Tibial nerve (tissue), 4 donors: ENCODE data around the gene SETD6. TPM values are rescaled to one million over a fixed set of nuclear protein-coding genes. Genes with fewer than 3 reads are reported as not detected.

Source experiments
- DNase-seq, 2 donors: peaks; one replicate each; pipeline ENCODE4 v3.0.0-alpha.2; 2019; ENCODE audit warnings: low spot score in 2 of 2
- H3K27ac ChIP-seq, 4 donors: fragments of 200-600 bp; sonication (generic) in 3 of 4; one replicate each; pipeline ENCODE4 v1.5.1; 2017 to 2019; ENCODE audit warnings: mild to moderate bottlenecking in 1 of 4
- H3K27me3 ChIP-seq, 2 donors: fragments of 200-600 bp; sonication (generic) in 1 of 2; one replicate each; pipeline versions ENCODE4 v1.5.1 to v1.6.0; 2017 to 2019
- H3K36me3 ChIP-seq, 3 donors: fragments of 200-600 bp; sonication (generic); one replicate each; pipeline ENCODE4 v1.5.1; 2018 to 2019
- H3K4me1 ChIP-seq, 4 donors: fragments of 200-600 bp; sonication (generic) in 3 of 4; one replicate each; pipeline ENCODE4 v1.5.1; 2017 to 2019
- H3K4me3 ChIP-seq, 4 donors: fragments of 200-600 bp; sonication (generic) in 3 of 4; one replicate each; pipeline ENCODE4 v1.5.1; 2017 to 2019; ENCODE audit warnings: mild to moderate bottlenecking in 1 of 4, moderate library complexity in 1 of 4
- H3K9me3 ChIP-seq, 4 donors: fragments of 200-600 bp; sonication (generic) in 3 of 4; one replicate each; pipeline ENCODE4 v1.5.1; 2017 to 2019
- CTCF ChIP-seq, 5 experiments: fragments of 200-600 bp in 3 of 5; fragments of 450-650 bp in 2 of 5; sonication (generic) in 3 of 5; IDR thresholded peaks; one replicate each; pipeline ENCODE4 v1.5.1; 2016 to 2019; ENCODE audit warnings: antibody characterized with exemption in 5 of 5, mild to moderate bottlenecking in 3 of 5, moderate library complexity in 2 of 5
- EP300 ChIP-seq, 2 donors: sonication (generic); formaldehyde crosslinking; IDR thresholded peaks; one replicate each; pipeline ENCODE4 v1.6.1; 2017; ENCODE audit warnings: antibody characterized with exemption in 2 of 2, mild to moderate bottlenecking in 1 of 2
- POLR2A ChIP-seq, 2 donors: fragments of 450-650 bp; IDR thresholded peaks; one replicate each; pipeline ENCODE4 v1.6.1; 2017; ENCODE audit warnings: antibody characterized with exemption in 2 of 2, mild to moderate bottlenecking in 2 of 2, moderate library complexity in 2 of 2
- WGBS, 2 donors: methylation state at CpG; one replicate each; pipeline ENCODE4 v1.1.5; 2018; 5-methylcytosine and 5-hydroxymethylcytosine counted together
- total RNA-seq, 4 donors: library from RNA; depleted of rRNA; stranded (reverse); fragments of >200 nt; gene quantifications; one replicate each; pipeline ENCODE4 v1.1.0, GENCODE V29; 2016

Gene SETD6
- total RNA-seq, 4 donors from 2014 or later: 41.0 to 82.5 (median 45.2) TPM

DNA sequence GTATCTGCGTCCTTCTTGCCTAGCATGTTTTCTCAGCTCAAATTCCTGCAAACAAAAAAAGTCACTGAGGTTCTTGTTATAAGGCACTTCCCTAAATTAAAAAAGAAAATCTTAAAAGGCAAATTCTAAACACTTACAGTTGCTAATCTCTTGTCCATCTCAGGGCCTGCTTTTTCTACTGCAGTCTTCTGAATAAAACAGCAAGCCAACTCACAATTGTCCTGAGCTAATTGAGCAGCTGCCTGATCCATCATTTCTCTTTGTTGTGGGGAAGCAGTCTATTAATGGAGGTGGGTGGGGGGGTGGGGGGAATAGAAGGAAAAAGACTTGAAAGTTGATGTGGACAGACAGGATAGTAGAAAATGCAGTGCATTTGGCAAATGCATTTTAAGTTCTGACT is 27.0 kb downstream of the SETD6 start:
- H3K27ac ChIP-seq: no peak overlapping the region
- TF ChIP-seq POLR2A (IDR thresholded peaks at IDR 0.05): no peak
- peaks cover 12 to 100% (median 30%) of the 10 kb centered on the region in 3 donors for H3K36me3 ChIP-seq
- 38 to 51% methylated on average over 1 of the region's 1 CpG for WGBS, 2 donors
- H3K4me1 ChIP-seq: no peaks in the 10 kb centered on the region
- no peak for DNase-seq
- no peaks in the 10 kb centered on the region for H3K9me3 ChIP-seq
- no peak overlapping the region for H3K4me3 ChIP-seq
- no peaks in the 10 kb centered on the region for H3K27me3 ChIP-seq

DNA sequence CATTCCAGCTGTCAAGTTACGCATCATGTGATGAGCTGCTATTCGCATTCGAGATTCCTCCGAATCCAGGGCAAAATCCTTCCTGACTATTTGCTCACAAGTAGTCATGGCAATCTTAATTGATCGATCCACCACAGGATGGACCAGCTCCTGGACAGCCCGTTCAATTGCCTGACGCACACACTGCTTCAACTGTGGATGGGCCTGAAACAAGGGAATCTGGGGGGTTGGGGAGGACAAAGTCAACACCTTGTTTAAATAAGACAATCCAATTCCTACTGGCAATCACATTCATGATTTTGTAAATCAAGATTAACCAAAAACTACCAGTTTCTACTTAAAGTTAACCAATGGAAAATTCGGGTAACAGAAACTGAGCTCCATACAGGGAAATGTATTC is 28.4 kb downstream of the SETD6 start:
- 92% methylated on average over 8 of the region's 8 CpGs for WGBS, 2 donors
- Histone ChIP-seq H3K27me3 (no peaks in the 10 kb centered on the region), H3K27ac (no peak overlapping the region), H3K36me3 (peaks cover 9 to 98% (median 21%) of the 10 kb centered on the region in 3 donors), H3K4me1 (no peaks in the 10 kb centered on the region), H3K4me3 (no peak overlapping the region), H3K9me3 (no peaks in the 10 kb centered on the region)
- TF ChIP-seq POLR2A (IDR thresholded peaks at IDR 0.05) (no peak), EP300 (IDR thresholded peaks at IDR 0.05) (no peak), CTCF (IDR thresholded peaks at IDR 0.05) (no peak)
- no peak for DNase-seq

GRCh38 chr16:58548378-58548777 is 33.1 kb downstream of the SETD6 start:
- Histone ChIP-seq H3K4me1 (no peaks in the 10 kb centered on the region), H3K9me3 (no peaks in the 10 kb centered on the region), H3K27me3 (no peaks in the 10 kb centered on the region), H3K36me3 (peaks cover 8 to 95% (median 19%) of the 10 kb centered on the region in 3 donors), H3K4me3 (no peak overlapping the region), H3K27ac (no peak overlapping the region)
- WGBS, 2 donors: 88 to 91% methylated on average over 2 of the region's 2 CpGs
- no peak for TF ChIP-seq CTCF (IDR thresholded peaks at IDR 0.05)
- no peak for TF ChIP-seq POLR2A (IDR thresholded peaks at IDR 0.05)
- no peak for TF ChIP-seq EP300 (IDR thresholded peaks at IDR 0.05)
- no peak for DNase-seq

DNA sequence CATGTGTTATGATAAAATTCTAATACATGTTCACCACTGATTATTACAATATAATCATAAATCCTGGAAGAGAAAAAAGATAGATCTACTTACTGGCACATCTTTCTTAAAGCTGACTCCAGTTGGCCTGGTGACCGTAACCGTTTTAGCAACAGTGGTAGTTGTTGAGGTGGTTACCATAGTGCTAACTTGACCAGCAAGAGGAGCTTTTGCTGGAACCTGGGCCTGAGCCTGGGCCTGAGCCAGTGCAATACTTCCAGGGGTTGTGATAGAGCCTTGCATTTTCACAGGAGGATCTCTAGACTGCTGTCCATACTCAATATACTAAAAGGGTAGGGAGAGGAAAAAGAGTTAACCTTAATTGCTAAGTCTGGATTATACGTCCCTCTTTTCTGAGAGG is 36.2 kb downstream of the SETD6 start:
- peaks cover 0 to 94% (median 13%) of the 10 kb centered on the region in 3 donors for H3K36me3 ChIP-seq

GRCh38 chr16:58556678-58557077 is 41.4 kb downstream of the SETD6 start:
- H3K27me3 ChIP-seq: no peaks in the 10 kb centered on the region
- 54 to 60% methylated on average over 2 of the region's 2 CpGs for WGBS, 2 donors
- no peaks in the 10 kb centered on the region for H3K4me1 ChIP-seq
- no peak overlapping the region for H3K27ac ChIP-seq
- no peaks in the 10 kb centered on the region for H3K9me3 ChIP-seq
- no peak for DNase-seq
- peaks cover 0 to 91% (median 5%) of the 10 kb centered on the region in 3 donors for H3K36me3 ChIP-seq
- no peak overlapping the region for H3K4me3 ChIP-seq
- TF ChIP-seq POLR2A (IDR thresholded peaks at IDR 0.05) (no peak), EP300 (IDR thresholded peaks at IDR 0.05) (no peak), CTCF (IDR thresholded peaks at IDR 0.05) (no peak)

More for the DNA sequence above, 36.2 kb downstream of the SETD6 start:
- H3K4me1 ChIP-seq: no peaks in the 10 kb centered on the region
- 66 to 80% methylated on average over 3 of the region's 3 CpGs for WGBS, 2 donors
- no peaks in the 10 kb centered on the region for H3K27me3 ChIP-seq
- no peaks in the 10 kb centered on the region for H3K9me3 ChIP-seq
- no peak for TF ChIP-seq CTCF (IDR thresholded peaks at IDR 0.05)
- TF ChIP-seq POLR2A (IDR thresholded peaks at IDR 0.05): no peak
- TF ChIP-seq EP300 (IDR thresholded peaks at IDR 0.05): no peak
- no peak for DNase-seq
- H3K27ac ChIP-seq: no peak overlapping the region
- no peak overlapping the region for H3K4me3 ChIP-seq

GRCh38 chr16:58563235-58563634 is 47.9 kb downstream of the SETD6 start:
- Histone ChIP-seq H3K27me3 (no peaks in the 10 kb centered on the region), H3K27ac (no peak overlapping the region), H3K4me1 (peaks cover 0 to 8% (median 0%) of the 10 kb centered on the region in 4 donors), H3K9me3 (no peaks in the 10 kb centered on the region), H3K36me3 (peaks cover 0 to 79% (median 6%) of the 10 kb centered on the region in 3 donors), H3K4me3 (no peak overlapping the region)
- TF ChIP-seq EP300 (IDR thresholded peaks at IDR 0.05) (no peak), POLR2A (IDR thresholded peaks at IDR 0.05) (no peak), CTCF (IDR thresholded peaks at IDR 0.05) (no peak)
- no peak for DNase-seq
